Stimulated activated memory B cell treated with anti-CD40 and anti-IgM and Interleukin-4, amounts not matched to agents 10 μg/mL and 1 μg/mL and 100 μg/mL, for 72 hours (primary cell): Measurements from ENCODE around the gene RAB33A.

Experiments
- ATAC-seq: fragments of 150-1000 bp; cut with Tn5 transposase; 2 replicates; pipeline ENCODE4 v1.10.0; 2021
- H3K27ac Mint-ChIP-seq: one replicate; pipeline ENCODE4 v1.8.0; 2022; ENCODE audit warnings: mild to moderate bottlenecking, mixed read lengths
- H3K27me3 Mint-ChIP-seq: one replicate; pipeline ENCODE4 v1.8.0; 2022; ENCODE audit warnings: mixed read lengths
- H3K36me3 Mint-ChIP-seq: one replicate; pipeline ENCODE4 v1.8.0; 2022; ENCODE audit warnings: mixed read lengths
- H3K4me1 Mint-ChIP-seq: one replicate; pipeline ENCODE4 v1.8.0; 2022; ENCODE audit warnings: mixed read lengths
- H3K4me3 Mint-ChIP-seq: one replicate; pipeline ENCODE4 v1.8.0; 2022; ENCODE audit warnings: mild to moderate bottlenecking, moderate library complexity, mixed read lengths
- H3K9me3 Mint-ChIP-seq: one replicate; pipeline ENCODE4 v1.8.0; 2022; ENCODE audit warnings: mixed read lengths

Gene RAB33A

DNA sequence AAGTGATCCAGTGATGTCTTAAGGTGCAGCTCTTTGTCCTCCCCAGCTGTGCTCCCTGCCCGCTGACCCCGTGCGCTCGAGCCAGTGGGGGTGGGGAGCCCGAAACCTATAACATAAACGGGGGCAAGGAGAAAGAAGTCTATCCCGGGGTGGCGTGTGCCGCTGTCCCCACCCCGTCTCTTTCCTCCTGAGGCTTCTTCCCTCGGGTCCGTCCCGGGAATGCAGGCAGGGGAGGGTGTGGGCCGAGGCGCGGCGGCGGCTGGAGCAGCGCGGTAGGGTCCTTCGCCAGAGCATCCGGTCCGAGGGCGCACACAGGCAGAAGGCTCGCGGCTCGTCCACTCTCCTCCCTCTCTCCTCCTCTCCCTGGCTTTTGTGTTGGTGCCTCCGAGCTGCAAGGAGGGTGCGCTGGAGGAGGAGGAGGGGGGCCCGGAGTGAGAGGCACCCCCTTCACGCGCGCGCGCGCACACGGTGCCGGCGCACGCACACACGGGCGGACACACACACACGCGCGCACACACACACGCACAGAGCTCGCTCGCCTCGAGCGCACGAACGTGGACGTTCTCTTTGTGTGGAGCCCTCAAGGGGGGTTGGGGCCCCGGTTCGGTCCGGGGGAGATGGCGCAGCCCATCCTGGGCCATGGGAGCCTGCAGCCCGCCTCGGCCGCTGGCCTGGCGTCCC, at the start of gene RAB33A:
Gene RAB33A, plus strand, starts transcription at position 517 of the 681 bp plus-strand sequence. Its CDS starts 101 bp downstream, at position 618.
- Mint-ChIP-seq H3K36me3 (no peaks in the 10 kb centered on the region), H3K27ac (peak within 1 kb of the TSS; percentile 85), H3K9me3 (no peaks in the 10 kb centered on the region), H3K4me1 (peaks cover 39% of the 10 kb centered on the region), H3K27me3 (no peaks in the 10 kb centered on the region), H3K4me3 (peak within 1 kb of the TSS; percentile 87)
- peak; percentile 71 for ATAC-seq

GRCh38 chrX:130124577-130124976, 47.2 kb upstream of the RAB33A start:
- no peak overlapping the region for H3K4me3 Mint-ChIP-seq
- no peaks in the 10 kb centered on the region for H3K27me3 Mint-ChIP-seq
- no peaks in the 10 kb centered on the region for H3K9me3 Mint-ChIP-seq
- ATAC-seq: no peak
- peaks cover 9% of the 10 kb centered on the region for H3K4me1 Mint-ChIP-seq
- H3K36me3 Mint-ChIP-seq: peaks cover 15% of the 10 kb centered on the region
- H3K27ac Mint-ChIP-seq: no peak overlapping the region

GRCh38 chrX:130125091-130125874, 46.5 kb upstream of the RAB33A start:
- H3K27ac Mint-ChIP-seq: no peak overlapping the region
- no peaks in the 10 kb centered on the region for H3K27me3 Mint-ChIP-seq
- no peak for ATAC-seq
- H3K4me1 Mint-ChIP-seq: peaks cover 2% of the 10 kb centered on the region
- H3K9me3 Mint-ChIP-seq: no peaks in the 10 kb centered on the region
- no peak overlapping the region for H3K4me3 Mint-ChIP-seq
- H3K36me3 Mint-ChIP-seq: peaks cover 15% of the 10 kb centered on the region

DNA sequence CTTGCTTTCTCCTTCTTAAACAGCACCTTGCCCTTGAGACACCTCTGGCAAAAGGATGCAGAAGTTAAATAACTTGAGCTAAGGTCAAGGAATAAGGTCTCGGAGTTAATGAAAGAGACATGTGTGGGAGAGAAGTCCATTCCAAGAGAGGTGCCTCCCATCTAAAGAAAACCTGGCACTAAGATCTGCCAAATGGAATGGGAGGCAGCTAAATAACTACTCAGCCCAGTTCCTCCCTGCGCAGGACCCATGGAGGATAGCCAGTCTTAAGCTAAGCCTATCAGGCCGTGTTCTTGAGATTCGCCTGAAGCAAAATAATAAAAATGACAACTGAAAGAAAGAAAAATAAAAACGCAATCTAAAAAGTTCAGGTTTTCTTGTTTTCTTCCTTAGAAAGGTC, 40.8 kb upstream of the RAB33A start:
- no peaks in the 10 kb centered on the region for H3K9me3 Mint-ChIP-seq
- H3K4me3 Mint-ChIP-seq: no peak overlapping the region
- H3K27ac Mint-ChIP-seq: no peak overlapping the region
- no peak for ATAC-seq
- no peaks in the 10 kb centered on the region for H3K4me1 Mint-ChIP-seq
- H3K27me3 Mint-ChIP-seq: no peaks in the 10 kb centered on the region
- H3K36me3 Mint-ChIP-seq: peaks cover 15% of the 10 kb centered on the region

- ATAC-seq: no peak
Measured at GRCh38 chrX:130136496-130136895, 35.3 kb upstream of the RAB33A start.

DNA sequence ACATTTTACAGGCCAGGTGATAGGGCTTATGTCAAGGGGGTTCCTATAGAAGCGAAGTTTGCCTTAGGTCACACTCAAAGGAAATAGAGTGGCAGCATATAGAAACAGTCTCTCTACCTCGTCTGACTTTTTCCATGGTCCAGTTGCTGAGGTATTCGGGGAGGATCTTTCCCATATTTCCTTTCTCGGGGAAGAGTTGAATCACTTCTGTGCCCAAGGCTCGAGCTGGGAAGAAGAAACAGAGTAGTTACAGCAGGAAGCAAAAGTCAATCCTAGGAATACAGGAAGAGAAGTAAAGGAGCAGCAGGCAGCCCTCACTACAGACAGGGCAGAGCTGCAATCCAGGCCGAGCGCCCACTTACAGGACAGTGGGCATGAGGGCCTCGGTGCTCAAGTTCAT, 34.8 kb upstream of the RAB33A start:
- H3K9me3 Mint-ChIP-seq: no peaks in the 10 kb centered on the region
- no peak overlapping the region for H3K4me3 Mint-ChIP-seq
- H3K36me3 Mint-ChIP-seq: peaks cover 12% of the 10 kb centered on the region
- H3K27ac Mint-ChIP-seq: no peak overlapping the region
- no peaks in the 10 kb centered on the region for H3K4me1 Mint-ChIP-seq
- ATAC-seq: no peak
- no peaks in the 10 kb centered on the region for H3K27me3 Mint-ChIP-seq

More at GRCh38 chrX:130136496-130136895, 35.3 kb upstream of the RAB33A start:
- Mint-ChIP-seq H3K36me3 (peaks cover 8% of the 10 kb centered on the region), H3K4me3 (no peak overlapping the region), H3K9me3 (no peaks in the 10 kb centered on the region), H3K4me1 (no peaks in the 10 kb centered on the region), H3K27ac (no peak overlapping the region), H3K27me3 (no peaks in the 10 kb centered on the region)

- Mint-ChIP-seq H3K36me3 (peaks cover 35% of the 10 kb centered on the region), H3K27me3 (no peaks in the 10 kb centered on the region), H3K9me3 (no peaks in the 10 kb centered on the region), H3K4me1 (no peaks in the 10 kb centered on the region), H3K27ac (no peak overlapping the region), H3K4me3 (no peak overlapping the region)
- ATAC-seq: no peak
Measured at GRCh38 chrX:130139474-130140201, 32.1 kb upstream of the RAB33A start.

GRCh38 chrX:130144509-130144908, 27.3 kb upstream of the RAB33A start:
- Mint-ChIP-seq H3K9me3 (no peaks in the 10 kb centered on the region), H3K4me1 (no peaks in the 10 kb centered on the region), H3K36me3 (peaks cover 58% of the 10 kb centered on the region), H3K4me3 (no peak overlapping the region), H3K27me3 (no peaks in the 10 kb centered on the region), H3K27ac (no peak overlapping the region)
- ATAC-seq: no peak

GRCh38 chrX:130145123-130145522, 26.6 kb upstream of the RAB33A start:
- no peaks in the 10 kb centered on the region for H3K27me3 Mint-ChIP-seq
- H3K9me3 Mint-ChIP-seq: no peaks in the 10 kb centered on the region
- peaks cover 58% of the 10 kb centered on the region for H3K36me3 Mint-ChIP-seq

DNA sequence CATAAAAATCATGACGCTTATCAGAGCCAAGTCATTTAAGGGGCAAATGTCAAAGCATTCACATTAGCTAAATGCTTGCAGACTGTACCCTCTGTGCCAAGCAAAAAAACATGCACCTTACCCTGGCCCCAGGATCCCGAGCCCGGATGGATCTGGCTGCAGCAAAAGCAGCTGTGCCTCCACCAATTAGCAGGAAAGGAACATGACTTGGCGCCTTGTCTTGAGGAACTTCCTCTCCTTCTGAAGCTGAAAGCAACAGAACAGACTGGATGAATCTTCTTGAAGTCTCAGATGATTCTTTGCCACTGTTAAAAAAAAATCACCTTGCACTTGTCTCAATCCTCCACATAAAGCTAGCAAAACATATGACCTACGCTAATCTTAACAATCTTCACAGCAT, 24.1 kb upstream of the RAB33A start:
- ATAC-seq: no peak
- H3K27me3 Mint-ChIP-seq: no peaks in the 10 kb centered on the region
- H3K9me3 Mint-ChIP-seq: no peaks in the 10 kb centered on the region
- no peak overlapping the region for H3K4me3 Mint-ChIP-seq
- no peaks in the 10 kb centered on the region for H3K4me1 Mint-ChIP-seq
- H3K27ac Mint-ChIP-seq: no peak overlapping the region
- peaks cover 46% of the 10 kb centered on the region for H3K36me3 Mint-ChIP-seq

More at GRCh38 chrX:130145123-130145522, 26.6 kb upstream of the RAB33A start:
- ATAC-seq: no peak
- Mint-ChIP-seq H3K27ac (no peak overlapping the region), H3K4me3 (no peak overlapping the region), H3K4me1 (no peaks in the 10 kb centered on the region)

GRCh38 chrX:130155564-130155963, 16.2 kb upstream of the RAB33A start:
- H3K27me3 Mint-ChIP-seq: no peaks in the 10 kb centered on the region
- H3K4me1 Mint-ChIP-seq: no peaks in the 10 kb centered on the region
- ATAC-seq: no peak
- no peak overlapping the region for H3K27ac Mint-ChIP-seq
- no peaks in the 10 kb centered on the region for H3K36me3 Mint-ChIP-seq
- H3K4me3 Mint-ChIP-seq: no peak overlapping the region
- H3K9me3 Mint-ChIP-seq: no peaks in the 10 kb centered on the region

- H3K27me3 Mint-ChIP-seq: no peaks in the 10 kb centered on the region
- no peak for ATAC-seq
- no peaks in the 10 kb centered on the region for H3K9me3 Mint-ChIP-seq
- H3K36me3 Mint-ChIP-seq: no peaks in the 10 kb centered on the region
- no peak overlapping the region for H3K4me3 Mint-ChIP-seq
- no peaks in the 10 kb centered on the region for H3K4me1 Mint-ChIP-seq
- no peak overlapping the region for H3K27ac Mint-ChIP-seq
Measured at GRCh38 chrX:130158311-130158710, 13.5 kb upstream of the RAB33A start.

DNA sequence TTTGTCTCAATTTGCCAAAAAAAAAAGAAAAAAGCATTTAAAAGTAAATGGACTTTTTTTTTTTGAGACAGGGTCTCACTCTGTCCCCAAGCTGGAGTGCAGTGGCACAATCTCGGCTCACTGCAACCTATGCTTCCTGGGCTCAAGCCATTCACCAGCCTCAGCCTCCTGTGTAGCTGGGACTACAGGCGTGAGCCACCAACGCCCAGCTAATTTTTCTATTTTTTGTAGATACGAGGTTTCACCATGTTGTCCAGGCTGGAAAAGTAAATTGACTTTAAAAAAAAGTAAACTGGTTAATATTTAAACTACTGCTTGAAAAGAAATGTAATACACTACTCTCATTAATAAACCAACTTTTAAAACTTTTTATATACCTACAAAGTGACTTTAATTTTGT, 12.0 kb upstream of the RAB33A start:
- no peaks in the 10 kb centered on the region for H3K36me3 Mint-ChIP-seq
- no peaks in the 10 kb centered on the region for H3K4me1 Mint-ChIP-seq
- ATAC-seq: no peak
- no peak overlapping the region for H3K4me3 Mint-ChIP-seq
- no peaks in the 10 kb centered on the region for H3K27me3 Mint-ChIP-seq
- no peaks in the 10 kb centered on the region for H3K9me3 Mint-ChIP-seq
- H3K27ac Mint-ChIP-seq: no peak overlapping the region

- no peaks in the 10 kb centered on the region for H3K9me3 Mint-ChIP-seq
- H3K4me3 Mint-ChIP-seq: no peak overlapping the region
- H3K4me1 Mint-ChIP-seq: peaks cover 8% of the 10 kb centered on the region
- ATAC-seq: no peak
- H3K36me3 Mint-ChIP-seq: no peaks in the 10 kb centered on the region
- no peak overlapping the region for H3K27ac Mint-ChIP-seq
- H3K27me3 Mint-ChIP-seq: no peaks in the 10 kb centered on the region
Measured at GRCh38 chrX:130162094-130162735, 9.5 kb upstream of the RAB33A start.

DNA sequence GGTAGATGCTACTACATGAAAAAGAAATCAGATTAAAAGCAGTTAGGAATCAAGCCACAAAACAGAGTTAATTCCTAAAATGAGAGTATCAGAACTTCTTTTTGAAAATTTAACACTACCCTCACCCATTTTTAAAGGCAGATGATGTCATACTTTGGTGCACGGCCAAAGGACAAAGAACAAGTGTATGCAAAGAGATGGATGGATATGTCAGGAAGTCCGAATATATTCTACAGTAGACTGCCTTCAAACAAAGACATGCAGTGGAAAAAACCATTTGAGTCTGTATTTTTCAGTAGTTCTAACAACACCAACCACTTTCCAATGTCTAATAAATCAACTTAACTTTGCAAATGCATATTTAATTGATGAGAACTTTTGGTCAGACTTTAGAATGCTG, 8.4 kb upstream of the RAB33A start:
- ATAC-seq: no peak
- no peaks in the 10 kb centered on the region for H3K9me3 Mint-ChIP-seq
- H3K4me1 Mint-ChIP-seq: peaks cover 8% of the 10 kb centered on the region
- no peak overlapping the region for H3K4me3 Mint-ChIP-seq
- H3K27me3 Mint-ChIP-seq: no peaks in the 10 kb centered on the region
- no peak overlapping the region for H3K27ac Mint-ChIP-seq
- H3K36me3 Mint-ChIP-seq: no peaks in the 10 kb centered on the region
